HL-60 (cell line): ENCODE results near the gene ZMPSTE24.

Experiments
- POLR2AphosphoS5 ChIP-seq: IDR thresholded peaks from 2 replicates; pipeline ENCODE4 v1.6.1; 2012; ENCODE audit warnings: low read depth
- TF ChIP-seq, protein P1 (sequence below): IDR thresholded peaks from one replicate; pipeline ENCODE4 v1.5.1; 2011; ENCODE audit warnings: low read length, control low read depth, inconsistent platforms; ENCODE audit not compliant: insufficient read depth
- TF ChIP-seq, protein P2 (sequence below): IDR thresholded peaks from 2 replicates; pipeline ENCODE4 v1.6.1; 2012; ENCODE audit warnings: low read depth; ENCODE audit not compliant: insufficient replicate concordance

DNA sequence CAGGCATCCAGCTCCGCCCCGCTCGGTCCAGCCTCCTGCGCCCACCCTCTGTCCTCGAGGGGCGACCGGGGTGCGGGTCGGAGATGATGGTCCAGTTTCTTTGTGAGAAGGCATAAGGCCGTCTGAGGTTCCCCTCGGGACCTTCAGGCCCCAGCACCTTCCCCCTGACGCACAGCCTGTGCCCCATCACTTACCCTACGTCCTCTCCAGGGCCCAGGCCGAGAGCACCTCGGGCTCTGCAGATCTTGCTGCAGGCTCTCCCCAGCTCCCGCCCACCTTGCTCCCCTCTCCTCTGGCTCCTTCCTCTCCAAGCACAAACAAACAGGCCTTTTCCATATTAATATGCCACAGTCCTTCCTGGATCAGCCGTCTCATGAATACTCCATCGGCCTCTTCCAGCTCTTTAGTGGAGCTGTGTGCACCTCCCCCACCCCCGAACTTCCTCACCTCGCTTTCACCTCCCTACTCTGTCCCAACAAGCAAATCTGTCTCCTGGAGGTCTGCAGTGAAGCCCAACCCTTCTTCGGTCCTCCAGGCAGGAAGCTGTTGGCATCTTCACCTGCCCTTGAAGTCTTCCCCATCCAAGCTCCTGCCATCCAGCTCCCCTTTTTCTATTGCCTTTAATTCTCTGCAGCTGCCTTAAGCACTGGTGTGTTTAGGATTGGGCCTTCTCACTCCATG lies 59.5 kb downstream of the ZMPSTE24 start:
- TF ChIP-seq, protein P1, sequence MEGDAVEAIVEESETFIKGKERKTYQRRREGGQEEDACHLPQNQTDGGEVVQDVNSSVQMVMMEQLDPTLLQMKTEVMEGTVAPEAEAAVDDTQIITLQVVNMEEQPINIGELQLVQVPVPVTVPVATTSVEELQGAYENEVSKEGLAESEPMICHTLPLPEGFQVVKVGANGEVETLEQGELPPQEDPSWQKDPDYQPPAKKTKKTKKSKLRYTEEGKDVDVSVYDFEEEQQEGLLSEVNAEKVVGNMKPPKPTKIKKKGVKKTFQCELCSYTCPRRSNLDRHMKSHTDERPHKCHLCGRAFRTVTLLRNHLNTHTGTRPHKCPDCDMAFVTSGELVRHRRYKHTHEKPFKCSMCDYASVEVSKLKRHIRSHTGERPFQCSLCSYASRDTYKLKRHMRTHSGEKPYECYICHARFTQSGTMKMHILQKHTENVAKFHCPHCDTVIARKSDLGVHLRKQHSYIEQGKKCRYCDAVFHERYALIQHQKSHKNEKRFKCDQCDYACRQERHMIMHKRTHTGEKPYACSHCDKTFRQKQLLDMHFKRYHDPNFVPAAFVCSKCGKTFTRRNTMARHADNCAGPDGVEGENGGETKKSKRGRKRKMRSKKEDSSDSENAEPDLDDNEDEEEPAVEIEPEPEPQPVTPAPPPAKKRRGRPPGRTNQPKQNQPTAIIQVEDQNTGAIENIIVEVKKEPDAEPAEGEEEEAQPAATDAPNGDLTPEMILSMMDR = no peak
- TF ChIP-seq, protein P2, sequence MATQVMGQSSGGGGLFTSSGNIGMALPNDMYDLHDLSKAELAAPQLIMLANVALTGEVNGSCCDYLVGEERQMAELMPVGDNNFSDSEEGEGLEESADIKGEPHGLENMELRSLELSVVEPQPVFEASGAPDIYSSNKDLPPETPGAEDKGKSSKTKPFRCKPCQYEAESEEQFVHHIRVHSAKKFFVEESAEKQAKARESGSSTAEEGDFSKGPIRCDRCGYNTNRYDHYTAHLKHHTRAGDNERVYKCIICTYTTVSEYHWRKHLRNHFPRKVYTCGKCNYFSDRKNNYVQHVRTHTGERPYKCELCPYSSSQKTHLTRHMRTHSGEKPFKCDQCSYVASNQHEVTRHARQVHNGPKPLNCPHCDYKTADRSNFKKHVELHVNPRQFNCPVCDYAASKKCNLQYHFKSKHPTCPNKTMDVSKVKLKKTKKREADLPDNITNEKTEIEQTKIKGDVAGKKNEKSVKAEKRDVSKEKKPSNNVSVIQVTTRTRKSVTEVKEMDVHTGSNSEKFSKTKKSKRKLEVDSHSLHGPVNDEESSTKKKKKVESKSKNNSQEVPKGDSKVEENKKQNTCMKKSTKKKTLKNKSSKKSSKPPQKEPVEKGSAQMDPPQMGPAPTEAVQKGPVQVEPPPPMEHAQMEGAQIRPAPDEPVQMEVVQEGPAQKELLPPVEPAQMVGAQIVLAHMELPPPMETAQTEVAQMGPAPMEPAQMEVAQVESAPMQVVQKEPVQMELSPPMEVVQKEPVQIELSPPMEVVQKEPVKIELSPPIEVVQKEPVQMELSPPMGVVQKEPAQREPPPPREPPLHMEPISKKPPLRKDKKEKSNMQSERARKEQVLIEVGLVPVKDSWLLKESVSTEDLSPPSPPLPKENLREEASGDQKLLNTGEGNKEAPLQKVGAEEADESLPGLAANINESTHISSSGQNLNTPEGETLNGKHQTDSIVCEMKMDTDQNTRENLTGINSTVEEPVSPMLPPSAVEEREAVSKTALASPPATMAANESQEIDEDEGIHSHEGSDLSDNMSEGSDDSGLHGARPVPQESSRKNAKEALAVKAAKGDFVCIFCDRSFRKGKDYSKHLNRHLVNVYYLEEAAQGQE = no peak
- TF ChIP-seq POLR2AphosphoS5 = no peak
